Measurements from ENCODE around the gene MEF2C.

MEF2C gene

DNA sequence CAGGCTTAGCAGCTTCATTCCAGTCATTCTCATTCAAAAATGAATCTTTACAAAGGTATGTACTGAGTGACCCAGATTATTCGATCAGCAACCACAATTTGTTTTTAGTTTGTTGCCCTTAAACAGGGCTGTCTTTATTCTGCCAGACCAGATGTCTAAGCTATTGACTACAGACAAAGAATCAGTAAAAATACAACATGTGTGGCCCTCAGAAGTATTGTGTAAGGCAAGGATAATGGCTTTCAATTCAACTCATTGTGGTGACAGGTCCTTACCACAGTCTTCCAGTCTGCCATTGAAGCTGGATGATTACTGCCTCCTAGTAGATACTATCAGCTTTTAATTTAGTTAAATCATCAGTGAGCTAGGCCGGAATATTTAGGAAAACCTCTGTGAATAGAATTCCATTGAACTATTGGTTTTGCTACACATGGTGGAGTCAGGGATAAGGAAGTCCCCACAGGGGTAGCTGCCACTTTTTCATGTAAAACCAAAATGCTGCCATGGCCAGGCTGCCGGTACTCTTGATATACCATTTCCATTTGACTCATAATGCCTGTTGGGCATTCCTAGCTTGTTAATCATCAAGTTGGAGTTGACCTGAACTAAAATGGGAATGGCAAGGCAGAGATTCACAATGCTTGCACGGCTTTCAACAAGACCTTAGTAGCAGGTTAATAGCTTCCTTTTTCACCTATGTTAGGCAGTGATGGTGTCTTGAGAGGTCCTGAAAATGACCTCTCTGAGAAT is 175.6 kb downstream of the MEF2C start:
- no peak for DNase-seq

DNA sequence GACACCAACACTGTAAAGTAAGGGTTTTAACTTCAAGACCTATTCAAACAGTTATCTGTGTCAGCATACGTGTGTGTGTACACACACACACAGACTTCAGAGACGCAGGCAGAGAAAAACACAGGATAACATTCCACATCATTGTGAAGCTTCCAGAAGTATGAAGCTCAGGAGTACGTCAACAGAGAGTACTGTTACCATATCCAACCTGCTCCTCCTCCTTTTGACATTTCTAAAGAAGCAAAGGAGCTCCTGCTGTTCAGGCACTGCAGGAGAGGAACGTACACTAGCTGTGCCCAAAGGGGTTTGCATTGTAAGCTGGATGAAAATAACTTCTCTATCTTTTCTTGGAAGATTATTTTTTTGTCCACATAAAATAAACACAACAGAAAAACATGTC is 180.7 kb downstream of the MEF2C start:
- no peak for DNase-seq

DNA sequence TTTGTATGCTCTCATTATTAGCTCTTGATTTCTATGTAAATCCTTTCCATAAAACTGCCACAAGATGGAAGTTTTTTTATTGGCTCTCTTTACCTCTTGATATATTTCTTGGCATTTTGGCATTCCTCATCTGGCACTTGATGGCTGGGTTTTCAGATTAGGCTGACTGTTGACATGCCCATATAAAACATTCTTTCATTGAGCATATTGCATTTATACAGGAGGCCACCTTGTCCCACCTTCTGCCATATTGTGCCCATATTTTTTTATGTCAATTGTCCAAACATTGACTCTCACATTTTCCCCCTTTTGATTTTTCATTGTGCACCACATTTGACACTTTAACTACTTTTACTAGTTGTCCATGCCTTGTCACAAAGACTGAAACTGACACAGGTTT is 182.9 kb downstream of the MEF2C start:
- DNase-seq: no peak

DNA sequence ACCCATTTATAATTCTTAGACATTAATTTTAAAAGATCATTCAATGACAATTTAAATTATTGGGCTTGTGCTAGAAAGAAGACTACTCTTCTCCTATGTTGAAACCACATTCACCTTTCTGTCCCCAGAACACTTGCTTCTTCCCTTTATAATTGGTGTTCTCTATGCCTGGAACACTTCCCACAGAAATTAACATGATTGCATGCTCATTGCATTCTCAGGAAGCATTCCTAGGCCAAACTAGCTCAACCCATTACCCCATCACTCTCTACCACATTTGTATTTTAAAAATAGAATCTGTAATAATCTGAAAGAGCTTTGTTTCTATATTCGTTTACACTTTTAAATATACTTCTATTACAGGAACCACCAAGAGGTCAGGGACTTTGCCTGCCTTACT is 184.7 kb downstream of the MEF2C start:
- DNase-seq: no peak

- no peak for DNase-seq
Observed at GRCh38 chr5:88696466-88696865, 186.5 kb downstream of the MEF2C start.

DNA sequence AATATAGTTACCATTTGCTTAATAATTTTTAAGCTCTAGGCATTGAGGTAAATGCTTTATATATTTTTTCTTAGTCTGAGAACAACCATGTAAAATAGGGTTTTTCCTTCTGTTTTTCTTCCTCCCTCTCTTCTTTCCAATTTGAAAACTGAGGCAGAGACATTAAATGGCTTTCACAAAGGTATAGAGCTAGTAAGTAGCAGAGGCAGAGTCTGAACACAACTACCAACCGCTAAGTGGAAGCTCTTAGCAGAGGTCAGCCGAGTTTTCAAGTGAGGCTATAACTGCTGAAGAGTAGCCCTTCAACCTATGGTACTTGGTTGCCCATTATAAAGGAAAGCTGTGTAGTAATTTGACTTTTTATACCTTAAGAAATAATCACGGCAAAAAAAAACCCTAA is 187.1 kb downstream of the MEF2C start:
- DNase-seq: no peak

DNA sequence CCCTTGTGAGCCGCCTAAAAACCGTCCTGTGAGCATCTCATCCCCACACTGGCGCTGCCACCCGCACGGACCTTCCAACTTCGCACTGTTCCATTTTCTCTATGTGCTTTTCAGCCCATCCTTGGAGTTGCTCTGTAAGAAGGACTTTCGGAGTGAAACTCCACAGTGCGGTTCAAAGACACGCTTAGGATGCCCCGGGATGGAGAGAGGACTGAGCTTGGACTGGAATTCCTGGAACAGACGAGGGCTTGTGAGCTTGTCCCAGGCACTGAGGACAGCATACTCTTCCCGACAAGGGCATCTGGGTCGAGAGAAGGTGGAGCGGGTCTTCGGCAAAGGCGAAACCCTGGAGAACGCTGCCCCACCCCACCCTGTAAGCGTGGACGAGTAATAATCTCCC is 187.8 kb downstream of the MEF2C start:
- no peak for DNase-seq

- no peak for DNase-seq
Observed at GRCh38 chr5:88694023-88694679, 188.8 kb downstream of the MEF2C start.

GRCh38 chr5:88693071-88693932 is 189.7 kb downstream of the MEF2C start:
- DNase-seq: no peak

GRCh38 chr5:88691945-88692868 is 190.8 kb downstream of the MEF2C start:
- no peak for DNase-seq

GRCh38 chr5:88691230-88691582 is 191.8 kb downstream of the MEF2C start:
- no peak for DNase-seq

GRCh38 chr5:88690409-88691229 is 192.4 kb downstream of the MEF2C start:
- peak; percentile 47 for DNase-seq

DNA sequence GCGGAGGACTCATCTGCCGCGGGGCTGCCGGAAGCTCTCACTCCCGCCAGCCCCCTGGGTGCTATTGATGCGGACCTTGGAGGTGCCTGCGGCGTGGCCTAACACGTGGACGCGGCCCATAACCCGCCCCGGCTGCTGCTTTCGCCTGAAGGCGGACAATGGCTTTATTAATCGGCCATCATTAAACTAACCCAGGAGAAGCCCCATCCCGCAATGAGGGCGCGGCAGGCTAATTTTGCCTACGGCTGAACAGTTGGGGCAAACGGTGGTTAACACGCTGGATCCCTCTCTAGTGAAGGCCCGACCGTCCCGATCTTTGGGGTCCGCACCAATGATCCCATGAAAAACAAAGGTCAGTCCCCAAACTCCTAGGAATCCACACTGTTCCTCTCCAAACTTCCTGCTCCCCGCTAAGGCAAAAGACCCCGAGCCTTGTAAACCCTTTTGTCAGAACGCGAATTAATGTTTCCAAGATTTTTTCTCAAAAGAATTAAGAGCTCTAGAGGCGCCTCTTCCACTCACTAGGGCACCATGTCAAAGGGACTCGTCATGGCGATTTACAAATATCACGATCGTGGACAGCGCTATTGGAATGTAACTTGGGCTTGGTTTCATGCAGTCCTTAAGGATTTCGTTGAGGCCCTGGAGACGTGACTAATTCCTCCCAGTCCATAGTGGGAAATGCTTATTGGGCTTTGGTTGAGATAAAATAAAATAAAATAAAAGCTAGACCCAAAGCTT is 193.1 kb downstream of the MEF2C start:
- no peak for DNase-seq

DNA sequence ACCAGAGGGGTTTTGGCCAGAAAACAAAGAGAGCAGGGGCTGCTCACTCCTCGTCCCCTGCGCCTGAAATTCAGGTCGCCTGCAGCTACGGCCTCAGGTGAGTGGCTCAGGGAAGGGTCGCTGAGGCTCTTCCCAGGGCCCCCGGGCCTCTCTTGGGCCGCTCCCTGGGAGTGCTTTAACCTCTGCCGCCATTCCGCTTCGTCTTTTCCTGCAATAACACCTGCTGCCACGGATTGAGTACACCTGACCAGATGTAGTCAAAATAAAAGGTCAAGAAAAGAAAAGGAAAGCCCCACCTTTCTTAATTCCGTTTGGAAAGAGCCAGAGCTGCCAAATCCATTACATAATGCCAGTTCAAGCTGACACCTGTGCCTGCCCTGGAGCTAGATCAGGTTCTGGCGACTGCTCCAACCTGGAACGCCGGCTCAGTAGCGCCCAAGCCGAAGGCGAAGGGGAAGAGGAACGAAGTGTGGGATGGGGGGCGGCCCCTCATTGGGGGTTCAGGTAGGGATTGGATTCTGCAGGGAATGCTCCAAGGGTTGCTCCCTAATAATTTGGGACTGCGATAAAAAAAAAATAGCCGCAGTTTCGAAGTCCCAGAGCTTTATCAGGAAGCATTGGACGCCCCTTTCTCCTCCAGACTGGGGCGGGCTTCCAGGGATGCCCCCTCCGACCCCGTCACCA is 193.9 kb downstream of the MEF2C start:
- no peak for DNase-seq

DNA sequence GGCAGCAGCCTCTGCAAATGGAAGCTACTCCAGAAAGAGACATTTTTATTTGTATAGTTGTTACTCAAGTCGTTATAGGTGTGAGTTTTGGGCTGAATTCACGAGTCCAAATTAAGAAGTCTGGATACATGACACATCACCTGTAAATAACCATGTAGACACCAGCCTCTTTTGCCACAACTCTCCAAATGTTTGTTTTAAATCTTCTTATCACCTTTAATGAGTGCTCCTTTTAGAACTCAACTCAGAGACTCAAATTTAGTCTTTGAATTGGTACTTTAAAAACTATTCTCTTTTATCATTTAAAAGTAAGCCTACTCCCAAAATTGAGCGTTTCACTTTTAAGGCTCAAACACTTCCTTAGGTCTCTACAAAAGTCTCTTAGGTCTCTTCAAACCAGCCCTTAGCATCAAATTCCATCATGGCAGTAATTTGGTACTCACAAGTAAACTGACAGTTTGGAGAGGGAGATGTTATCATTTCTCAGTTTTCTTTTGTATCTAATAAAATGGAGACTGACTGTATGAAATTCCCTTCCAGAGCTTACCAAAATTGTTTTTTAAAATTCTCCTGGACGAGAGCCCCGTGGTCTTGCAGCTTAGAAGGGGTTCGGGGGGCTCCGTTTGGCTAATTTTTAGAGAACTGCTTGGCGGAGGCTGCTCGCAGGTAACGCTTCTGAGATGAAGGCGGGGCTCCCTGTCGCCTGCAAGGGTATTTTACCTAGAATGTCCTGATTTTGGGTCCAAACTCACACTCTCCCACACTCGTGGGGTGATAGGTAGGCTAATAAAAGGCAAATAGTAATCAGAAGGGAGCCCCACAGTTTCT is 194.6 kb downstream of the MEF2C start:
- no peak for DNase-seq

DNA sequence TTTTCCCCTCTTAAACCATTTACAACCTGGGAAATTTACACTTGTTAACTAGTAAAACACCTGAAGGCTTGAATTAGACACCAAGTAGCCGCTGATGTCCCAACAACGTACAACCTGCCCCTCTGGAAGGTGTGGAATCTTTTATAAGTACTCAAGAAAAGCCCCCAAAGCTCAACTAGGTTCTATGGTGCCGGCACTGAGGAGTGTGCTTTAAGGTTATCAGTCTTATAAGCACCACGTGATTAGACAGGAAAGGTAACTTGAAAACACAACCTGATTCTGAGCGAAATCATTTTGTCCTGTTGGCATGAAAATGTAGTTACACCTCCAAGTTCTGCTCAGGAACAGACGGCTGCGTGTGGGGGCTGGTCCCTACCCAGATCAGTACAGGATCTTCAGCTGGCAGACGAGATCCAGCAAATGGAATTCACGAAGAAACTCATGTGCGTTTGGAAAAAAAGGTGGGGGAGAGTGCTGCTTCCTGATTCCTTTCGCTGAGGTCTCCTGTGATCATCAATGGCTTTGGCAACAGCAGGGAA is 195.5 kb downstream of the MEF2C start:
- DNase-seq: no peak

GRCh38 chr5:88686726-88687125 is 196.3 kb downstream of the MEF2C start:
- no peak for DNase-seq

DNA sequence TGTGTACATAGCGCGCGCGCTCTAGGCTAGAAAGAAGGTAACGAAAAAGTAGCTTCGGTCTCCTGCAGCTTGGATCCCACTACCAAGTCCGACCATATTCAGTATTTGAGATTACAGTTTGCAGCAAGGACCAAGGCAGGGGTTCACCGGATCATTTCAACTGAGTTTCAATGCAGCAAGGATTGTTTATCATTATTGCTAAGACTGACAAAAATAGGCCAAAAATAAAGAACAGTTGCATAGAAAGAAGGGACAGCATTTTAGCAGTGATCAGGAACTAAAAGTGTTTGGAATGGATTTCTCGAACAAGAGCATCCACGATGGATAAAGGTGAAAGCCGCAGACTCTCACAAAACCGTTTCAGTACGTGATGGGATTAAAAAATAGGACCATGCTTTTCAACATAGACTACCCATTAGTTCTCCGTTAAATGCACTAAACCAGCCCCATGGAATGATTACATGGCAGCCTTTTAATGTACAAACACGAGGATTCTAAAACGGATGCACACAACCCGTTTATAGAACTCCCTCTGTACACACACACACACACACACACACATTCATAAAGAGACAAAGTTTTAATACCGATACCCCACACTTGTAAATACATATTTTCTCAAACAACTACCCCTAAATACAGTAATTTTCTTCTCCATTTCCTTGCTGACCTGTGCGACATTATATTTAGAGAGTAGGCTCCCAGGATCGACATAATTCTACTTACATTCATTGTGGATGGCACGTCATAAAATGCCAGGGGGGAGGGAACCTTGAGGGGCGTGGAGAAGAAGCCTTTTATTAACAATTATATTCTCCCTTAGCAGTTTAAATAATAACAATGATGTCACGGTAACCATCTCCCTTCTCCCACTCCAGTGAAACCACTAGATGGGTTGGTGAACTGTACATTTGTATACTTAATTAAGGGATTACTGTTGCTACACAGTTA is 197.1 kb downstream of the MEF2C start:
- no peak for DNase-seq
